H9 (cell line): Measurements from ENCODE around the gene TMEM26. TPM values are rescaled to one million over a fixed set of nuclear protein-coding genes. Genes with fewer than 3 reads are reported as not detected.

Source experiments
- DNase-seq: peaks from one replicate; pipeline ENCODE4 v3.0.0-alpha.2; 2017
- H2AFZ ChIP-seq: one replicate; pipeline ENCODE4 v1.6.1; 2013; ENCODE audit warnings: mild to moderate bottlenecking, low read length, control low read depth, moderate library complexity
- H2AK5ac ChIP-seq: 2 replicates; pipeline ENCODE4 v1.6.1; 2013; ENCODE audit warnings: low read length, control low read depth, mixed read lengths; ENCODE audit not compliant: insufficient read length
- H2BK120ac ChIP-seq: one replicate; pipeline ENCODE4 v1.6.1; 2013; ENCODE audit warnings: low read depth, mild to moderate bottlenecking, low read length, control low read depth, inconsistent platforms; ENCODE audit not compliant: poor library complexity, severe bottlenecking
- H2BK12ac ChIP-seq: 2 replicates; pipeline ENCODE4 v1.6.1; 2013; ENCODE audit warnings: low read length, control low read depth, mixed read lengths, low read depth; ENCODE audit not compliant: insufficient read length
- H2BK15ac ChIP-seq: 2 replicates; pipeline ENCODE4 v1.6.1; 2013; ENCODE audit warnings: low read depth, low read length, control low read depth
- H2BK20ac ChIP-seq: one replicate; pipeline ENCODE4 v1.6.1; 2013; ENCODE audit warnings: low read depth, mild to moderate bottlenecking, low read length, control low read depth, inconsistent platforms; ENCODE audit not compliant: poor library complexity, severe bottlenecking
- H2BK5ac ChIP-seq: 2 replicates; pipeline ENCODE4 v1.6.1; 2013; ENCODE audit warnings: low read length, control low read depth, mixed read lengths; ENCODE audit not compliant: insufficient read length
- H3K14ac ChIP-seq: 2 replicates; pipeline ENCODE4 v1.6.1; 2013; ENCODE audit warnings: low read length, control low read depth; ENCODE audit not compliant: insufficient read depth
- H3K18ac ChIP-seq: 2 replicates; pipeline ENCODE4 v1.6.1; 2013; ENCODE audit warnings: low read depth, mild to moderate bottlenecking, mixed read lengths, low read length, control low read depth; ENCODE audit not compliant: insufficient read length
- H3K23ac ChIP-seq: 2 replicates; pipeline ENCODE4 v1.6.1; 2013; ENCODE audit warnings: low read length, control low read depth, mixed read lengths, low read depth; ENCODE audit not compliant: insufficient read length
- H3K23me2 ChIP-seq: 2 replicates; pipeline ENCODE4 v1.6.1; 2013; ENCODE audit warnings: low read depth, mild to moderate bottlenecking, mixed read lengths, low read length, control low read depth; ENCODE audit not compliant: insufficient read length, poor library complexity, severe bottlenecking
- H3K27ac ChIP-seq: 2 replicates; pipeline ENCODE4 v1.5.1; 2013; ENCODE audit warnings: low read length, control low read depth, mixed read lengths, low read depth; ENCODE audit not compliant: insufficient read length
- H3K27me3 ChIP-seq: 2 replicates; pipeline ENCODE4 v1.6.1; 2013; ENCODE audit warnings: low read length, control low read depth, inconsistent platforms; ENCODE audit not compliant: insufficient read depth
- H3K4ac ChIP-seq: 2 replicates; pipeline ENCODE4 v1.6.1; 2013; ENCODE audit warnings: low read depth, mild to moderate bottlenecking, control low read depth, inconsistent platforms, low read length, moderate library complexity
- H3K4me1 ChIP-seq: 2 replicates; pipeline ENCODE4 v1.6.1; 2013; ENCODE audit warnings: low read length, control low read depth, inconsistent platforms; ENCODE audit not compliant: insufficient read depth
- H3K4me2 ChIP-seq: 2 replicates; pipeline ENCODE4 v1.6.1; 2013; ENCODE audit warnings: low read length, control low read depth, mixed read lengths; ENCODE audit not compliant: insufficient read length, insufficient read depth
- H3K56ac ChIP-seq: 2 replicates; pipeline ENCODE4 v1.6.1; 2013; ENCODE audit warnings: low read depth, mild to moderate bottlenecking, mixed read lengths, low read length, control low read depth; ENCODE audit not compliant: insufficient read length
- H3K79me1 ChIP-seq: 2 replicates; pipeline ENCODE4 v1.6.1; 2013; ENCODE audit warnings: low read depth, mild to moderate bottlenecking, moderate library complexity, low read length, control low read depth, inconsistent platforms; ENCODE audit not compliant: insufficient read depth, poor library complexity, severe bottlenecking
- H3K79me2 ChIP-seq: 2 replicates; pipeline ENCODE4 v1.6.1; 2013; ENCODE audit warnings: low read length, control low read depth, inconsistent platforms; ENCODE audit not compliant: insufficient read depth
- H3K9ac ChIP-seq: 2 replicates; pipeline ENCODE4 v1.6.1; 2013; ENCODE audit warnings: low read length, control low read depth, mixed read lengths; ENCODE audit not compliant: insufficient read length; ENCODE audit errors: extremely low read depth
- H3K9me3 ChIP-seq: one replicate; pipeline ENCODE4 v1.6.1; 2013; ENCODE audit warnings: low read depth, low read length, inconsistent platforms; ENCODE audit not compliant: control insufficient read depth
- H3T11ph ChIP-seq: one replicate; pipeline ENCODE4 v1.6.1; 2013; ENCODE audit warnings: mild to moderate bottlenecking, low read length, control low read depth, inconsistent platforms
- H4K20me1 ChIP-seq: one replicate; pipeline ENCODE4 v1.6.1; 2013; ENCODE audit not compliant: control insufficient read depth, insufficient read length, insufficient read depth
- H4K5ac ChIP-seq: 2 replicates; pipeline ENCODE4 v1.6.1; 2013; ENCODE audit warnings: low read depth, mild to moderate bottlenecking, mixed read lengths, low read length, control low read depth; ENCODE audit not compliant: insufficient read length
- H4K8ac ChIP-seq: replicated peaks from 2 replicates; pipeline ENCODE4 v1.6.1; 2013; ENCODE audit warnings: low read length, control low read depth, mixed read lengths, low read depth; ENCODE audit not compliant: insufficient read length
- H4K91ac ChIP-seq: 2 replicates; pipeline ENCODE4 v1.6.1; 2013; ENCODE audit warnings: low read depth, mild to moderate bottlenecking, moderate library complexity, mixed read lengths, low read length, control low read depth; ENCODE audit not compliant: insufficient read length
- H3K27ac Mint-ChIP-seq, 3 experiments: 2 replicates in 2 of 3; 3 replicates in 1 of 3; pipeline ENCODE4 v1.8.0; 2020 to 2021; ENCODE audit warnings: mixed read lengths in 3 of 3, mild to moderate bottlenecking in 1 of 3, moderate library complexity in 1 of 3
- H3K27me3 Mint-ChIP-seq: 2 replicates; pipeline ENCODE4 v1.8.0; 2021; ENCODE audit warnings: low read depth, mild to moderate bottlenecking, moderate library complexity, mixed read lengths
- H3K36me3 Mint-ChIP-seq, 3 experiments: 2 replicates in 2 of 3; 3 replicates in 1 of 3; pipeline ENCODE4 v1.8.0; 2020 to 2021; ENCODE audit warnings: low read depth in 3 of 3, mixed read lengths in 3 of 3; ENCODE audit not compliant: insufficient read depth in 1 of 3
- H3K4me1 Mint-ChIP-seq, 2 experiments: 2 replicates each; pipeline ENCODE4 v1.8.0; 2020; ENCODE audit warnings: mixed read lengths in 2 of 2
- H3K4me3 Mint-ChIP-seq, 2 experiments: 2 replicates in 1 of 2; 3 replicates in 1 of 2; pipeline ENCODE4 v1.8.0; 2020 to 2021; ENCODE audit warnings: mild to moderate bottlenecking in 2 of 2, mixed read lengths in 2 of 2, moderate library complexity in 1 of 2
- H3K9me3 Mint-ChIP-seq, 2 experiments: 2 replicates in 1 of 2; 3 replicates in 1 of 2; pipeline ENCODE4 v1.8.0; 2020; ENCODE audit warnings: mild to moderate bottlenecking in 2 of 2, mixed read lengths in 2 of 2, moderate library complexity in 1 of 2
- CTCF ChIP-seq: fragments of 200-600 bp; sonication (generic); conservative IDR thresholded peaks from 3 replicates; pipeline ENCODE4 v1.8.0; 2021; ENCODE audit warnings: antibody characterized with exemption, mild to moderate bottlenecking
- WGBS: extraction: QIAGEN DNeasy Blood & Tissue Kit; methylation state at CpG from one replicate; pipeline ENCODE4 v1.1.7; 2013; ENCODE audit warnings: missing lambda C conversion rate, low lambda C conversion rate, mixed read lengths; ENCODE audit not compliant: insufficient read length; ENCODE audit errors: extremely low coverage; 5-methylcytosine and 5-hydroxymethylcytosine counted together
- total RNA-seq: library from RNA; stranded (reverse); gene quantifications from 2 replicates; pipeline ENCODE4 v1.2.1, GENCODE V29; 2021

TMEM26 gene
- total RNA-seq, 1 experiment from 2014 or later = 0.15 TPM

GRCh38 chr10:61391281-61391680 is 61.9 kb downstream of the TMEM26 start:
- Mint-ChIP-seq H3K4me1 (no peaks in the 10 kb centered on the region), H3K4me3 (no peak overlapping the region), H3K27me3 (no peaks in the 10 kb centered on the region), H3K27ac (no peak overlapping the region), H3K9me3 (peaks cover 2 to 3% of the 10 kb centered on the region in 2 experiments; a peak in 1 of 5 replicates), H3K36me3 (no peaks in the 10 kb centered on the region; a peak in 1 of 7 replicates)
- no CpG with 5 or more reads among the region's 3 CpGs for WGBS
- H3K27ac ChIP-seq = no peak overlapping the region
- TF ChIP-seq CTCF = no peak
- H3K14ac ChIP-seq = no peak overlapping the region
- H4K20me1 ChIP-seq = no peaks in the 10 kb centered on the region
- no peak overlapping the region for H2BK120ac ChIP-seq
- no peak overlapping the region for H3T11ph ChIP-seq
- no peaks in the 10 kb centered on the region for H3K23me2 ChIP-seq
- no peak overlapping the region for H3K23ac ChIP-seq
- H3K4me2 ChIP-seq = no peak overlapping the region
- H3K18ac ChIP-seq = no peak overlapping the region
- no peak overlapping the region for H2BK12ac ChIP-seq
- no peak overlapping the region for H2BK5ac ChIP-seq
- no peak overlapping the region for H4K91ac ChIP-seq
- no peaks in the 10 kb centered on the region for H3K4me1 ChIP-seq
- H3K9me3 ChIP-seq = no peaks in the 10 kb centered on the region
- no peak overlapping the region for H4K5ac ChIP-seq
- H3K56ac ChIP-seq = no peak overlapping the region
- no peak overlapping the region for H2BK15ac ChIP-seq
- H3K27me3 ChIP-seq = no peaks in the 10 kb centered on the region
- H3K79me1 ChIP-seq = no peaks in the 10 kb centered on the region
- no peak overlapping the region for H2BK20ac ChIP-seq
- H3K79me2 ChIP-seq = no peaks in the 10 kb centered on the region
- no peak overlapping the region for H3K9ac ChIP-seq
- H3K4ac ChIP-seq = no peak overlapping the region
- no peak overlapping the region for H4K8ac ChIP-seq
- no peak overlapping the region for H2AFZ ChIP-seq
- H2AK5ac ChIP-seq = no peak overlapping the region
- DNase-seq = no peak
